HTR-8/SVneo (cell line): Measurements from ENCODE around the gene AREL1.

Experiments used
- DNase-seq: peaks from one replicate; pipeline ENCODE4 v3.0.0; 2011; ENCODE audit warnings: low spot score, mixed read lengths; ENCODE audit not compliant: insufficient read length
- FAIRE-seq: peaks from 2 replicates; lab custom pipeline; 2011; peaks lifted over from hg19 to GRCh38; lab: Jason Lieb, UNC

AREL1 gene

DNA sequence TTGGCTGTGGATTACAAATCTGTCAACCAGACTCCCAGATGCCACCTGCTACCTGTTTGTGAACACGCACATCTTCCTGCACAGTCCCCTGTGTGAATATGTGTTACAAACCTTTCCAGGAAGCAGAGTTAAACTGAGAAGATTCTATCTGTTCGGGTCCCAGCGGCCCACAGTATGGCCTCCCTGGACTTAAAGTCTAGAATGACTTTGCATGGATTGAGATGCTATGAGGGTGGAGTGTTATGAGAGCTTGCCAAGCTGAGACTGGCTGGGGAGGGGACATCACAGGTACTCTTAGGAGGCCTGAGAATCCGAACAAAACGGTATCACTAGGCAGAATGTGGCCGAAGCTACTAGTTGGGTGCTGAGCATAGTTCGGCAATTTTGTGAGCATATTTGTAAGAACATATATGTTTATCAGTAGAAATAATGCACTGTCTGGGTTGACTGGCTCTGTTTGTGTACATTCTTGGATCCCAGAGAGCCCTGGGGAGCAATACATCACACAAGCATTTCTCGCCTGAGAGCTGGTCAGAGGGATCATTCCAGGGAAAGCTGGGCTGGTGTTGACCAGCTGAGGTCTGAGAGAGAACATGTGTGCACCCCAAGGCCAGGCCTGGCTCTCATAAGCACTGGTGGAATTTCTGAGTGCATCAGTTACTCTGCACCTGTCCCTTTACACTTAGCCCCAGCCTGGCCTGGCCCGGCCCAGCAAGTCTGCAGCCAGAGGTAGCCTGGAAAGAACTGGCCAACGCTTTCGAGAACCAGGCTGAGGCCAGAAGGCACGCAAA, 71.1 kb downstream of the AREL1 start:
- FAIRE-seq, result peak; percentile 68
- no peak for DNase-seq

GRCh38 chr14:74638966-74639365, 73.9 kb downstream of the AREL1 start:
- FAIRE-seq (peak; percentile 63), DNase-seq (no peak)

DNA sequence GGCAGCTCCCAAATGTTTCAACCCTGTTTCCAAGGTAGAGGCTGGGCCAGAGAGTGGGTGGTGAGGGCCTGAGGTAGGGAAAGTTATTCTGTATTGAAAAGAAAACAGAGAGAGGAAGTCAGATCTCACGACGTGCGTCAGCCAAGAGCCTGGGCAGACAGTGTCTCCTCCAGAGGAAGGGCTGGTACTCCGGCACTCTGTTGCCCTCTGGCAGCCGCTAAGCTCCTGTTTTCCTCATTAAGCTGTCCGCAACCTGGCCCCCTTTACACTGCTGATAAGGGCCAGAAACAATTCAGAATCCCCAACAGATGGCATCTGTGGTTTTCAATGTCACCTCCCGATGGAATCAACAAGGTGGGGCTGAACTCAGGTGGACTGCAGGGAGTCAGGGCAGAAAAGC, 74.8 kb downstream of the AREL1 start:
- FAIRE-seq (peak; percentile 85), DNase-seq (no peak)

GRCh38 chr14:74637178-74637550, 75.7 kb downstream of the AREL1 start:
- FAIRE-seq, result no peak
- DNase-seq, result no peak

DNA sequence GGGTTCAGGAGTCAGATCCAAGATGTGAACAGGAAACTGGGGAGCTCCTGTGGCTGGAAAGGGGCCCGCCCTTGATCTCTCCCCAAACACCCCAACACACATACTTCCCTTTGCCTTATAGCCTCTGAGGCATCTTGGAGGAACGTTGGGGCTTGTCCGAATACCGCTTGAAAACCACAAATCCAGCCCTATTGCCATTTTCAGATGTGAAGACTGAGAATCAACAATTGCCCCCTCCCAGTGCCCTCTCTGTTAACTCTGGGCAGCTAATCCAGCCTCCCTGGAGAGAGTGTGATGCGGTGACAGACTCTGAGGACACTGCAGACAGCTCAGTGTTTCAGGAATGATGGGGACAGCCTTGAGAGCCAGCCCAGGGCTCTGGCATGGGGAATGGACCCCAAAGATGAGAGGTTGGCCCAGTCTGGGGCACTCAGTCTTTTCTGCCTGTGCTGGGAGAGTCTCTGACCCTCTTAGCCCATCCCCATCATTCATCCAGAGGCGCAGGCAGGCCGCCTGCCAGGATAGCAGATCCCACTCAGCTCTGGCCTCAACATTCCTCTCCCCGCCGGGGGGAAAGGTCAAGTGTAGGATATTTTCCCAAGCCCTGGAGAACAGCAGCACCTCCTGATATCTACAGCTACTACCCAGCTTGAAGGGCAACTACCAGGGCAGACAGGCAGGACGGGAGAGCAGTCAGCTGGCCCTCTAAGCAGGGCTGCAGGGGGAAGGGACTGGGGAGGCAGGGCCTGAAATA, 76.3 kb downstream of the AREL1 start:
- DNase-seq (no peak), FAIRE-seq (peak; percentile 57)

DNA sequence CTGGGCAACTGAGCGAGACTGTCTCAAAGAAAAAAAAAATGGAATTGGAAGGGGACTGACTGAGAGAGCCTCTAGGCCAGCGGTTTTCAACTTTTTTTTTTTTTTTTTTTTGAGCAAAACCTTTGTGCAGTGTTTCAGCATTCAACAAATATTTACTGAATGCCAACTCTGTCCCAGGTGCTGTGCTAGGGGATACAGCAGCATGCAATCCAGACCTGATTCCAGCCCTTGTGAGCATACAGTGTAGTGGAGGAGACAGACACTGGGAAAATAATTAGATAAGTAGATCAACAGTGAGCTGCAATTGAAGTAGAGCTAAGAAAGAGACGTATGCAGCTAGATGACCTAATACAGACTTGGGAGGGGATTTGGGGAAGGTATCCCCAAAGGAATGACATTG, 77.0 kb downstream of the AREL1 start:
- FAIRE-seq (peak; percentile 71), DNase-seq (no peak)

GRCh38 chr14:74634964-74635363, 77.9 kb downstream of the AREL1 start:
- peak; percentile 85 for FAIRE-seq

GRCh38 chr14:74634481-74634880, 78.4 kb downstream of the AREL1 start:
- DNase-seq (no peak), FAIRE-seq (no peak)

More at GRCh38 chr14:74634964-74635363, 77.9 kb downstream of the AREL1 start:
- no peak for DNase-seq

DNA sequence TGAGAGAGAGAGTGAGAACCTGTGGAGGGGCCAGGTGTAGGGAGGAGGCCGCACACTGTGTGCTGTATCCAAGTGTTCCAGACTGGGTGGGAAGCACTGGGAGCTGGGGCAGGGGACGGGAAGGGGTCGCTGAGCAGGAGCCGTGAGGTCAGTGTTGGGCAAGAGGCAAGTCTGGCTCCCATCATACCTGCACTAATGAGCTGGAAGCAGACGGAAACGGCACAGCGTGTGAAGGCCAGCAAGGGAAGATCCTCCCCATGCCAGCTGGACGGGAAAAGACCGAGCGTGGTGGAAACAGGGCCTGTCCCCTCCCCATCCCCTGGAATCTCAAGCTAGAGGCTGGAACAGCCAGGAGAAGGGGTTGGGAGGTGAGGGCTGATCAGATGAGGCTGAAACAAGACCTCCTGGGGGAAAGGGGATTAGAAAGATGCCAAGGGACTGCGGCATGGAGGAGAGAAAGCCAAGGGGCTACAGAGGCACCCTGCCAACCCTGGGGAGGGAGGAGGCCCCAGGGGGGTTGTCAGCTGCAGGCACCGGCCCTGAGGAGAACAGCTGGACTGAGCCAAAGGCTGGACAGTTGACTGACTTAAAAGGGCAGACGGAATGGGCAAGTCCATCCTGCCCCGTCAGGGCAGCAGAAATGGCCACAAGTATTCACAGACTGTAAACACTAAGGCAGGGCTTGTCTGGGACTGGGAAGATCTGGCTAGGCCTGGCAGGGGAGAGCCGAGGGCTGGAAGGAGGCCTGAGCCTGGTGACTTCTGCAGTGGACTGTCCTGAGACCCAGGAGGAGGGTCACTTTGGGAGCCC, 81.8 kb downstream of the AREL1 start:
- FAIRE-seq, result peak; percentile 74
- no peak for DNase-seq

DNA sequence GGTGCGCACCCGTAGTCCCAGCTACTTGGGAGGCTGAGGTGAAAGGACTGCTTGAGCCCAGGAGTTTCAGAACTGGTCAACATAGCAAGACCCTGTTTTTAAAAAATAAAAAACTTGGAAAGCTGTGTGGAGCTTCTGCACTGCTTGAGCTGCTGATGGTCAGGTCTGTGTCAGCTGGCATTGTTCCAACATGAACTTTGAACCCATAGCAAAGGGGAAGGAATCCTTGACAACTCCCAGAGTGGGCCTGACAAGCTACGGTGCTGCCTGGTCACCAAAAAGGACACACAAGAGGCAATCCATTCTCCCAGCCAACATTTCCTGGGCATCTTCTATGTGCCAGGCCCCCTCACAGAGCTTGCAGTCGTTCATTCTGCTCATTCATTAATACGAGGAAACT, 84.5 kb downstream of the AREL1 start:
- no peak for DNase-seq
- FAIRE-seq, result peak; percentile 40

- no peak for DNase-seq
- FAIRE-seq, result no peak
These were observed 85.8 kb downstream of the AREL1 start for GRCh38 chr14:74627076-74627475.

GRCh38 chr14:74622257-74622656, 90.6 kb downstream of the AREL1 start:
- no peak for FAIRE-seq
- DNase-seq, result no peak

DNA sequence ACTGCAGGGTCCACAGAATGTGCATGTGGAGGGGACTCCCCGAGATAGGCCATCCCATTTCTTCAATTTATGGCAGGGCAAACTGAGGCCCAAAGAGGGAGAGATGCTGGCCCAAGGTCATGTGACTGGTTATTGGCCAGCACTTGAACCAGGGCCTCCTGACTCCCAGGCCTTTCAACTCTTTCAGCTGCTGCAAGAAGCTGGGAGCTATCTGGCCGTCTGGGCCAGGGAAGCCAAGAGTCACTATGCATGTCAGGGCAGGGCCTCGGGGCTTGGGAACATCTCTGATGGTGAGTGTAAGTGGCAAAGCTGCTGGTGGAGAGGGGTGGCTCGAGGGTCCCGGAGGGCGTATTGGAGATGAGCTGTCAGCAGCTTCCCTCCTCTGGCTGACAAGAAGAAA, 91.3 kb downstream of the AREL1 start:
- FAIRE-seq (peak; percentile 23), DNase-seq (no peak)

DNA sequence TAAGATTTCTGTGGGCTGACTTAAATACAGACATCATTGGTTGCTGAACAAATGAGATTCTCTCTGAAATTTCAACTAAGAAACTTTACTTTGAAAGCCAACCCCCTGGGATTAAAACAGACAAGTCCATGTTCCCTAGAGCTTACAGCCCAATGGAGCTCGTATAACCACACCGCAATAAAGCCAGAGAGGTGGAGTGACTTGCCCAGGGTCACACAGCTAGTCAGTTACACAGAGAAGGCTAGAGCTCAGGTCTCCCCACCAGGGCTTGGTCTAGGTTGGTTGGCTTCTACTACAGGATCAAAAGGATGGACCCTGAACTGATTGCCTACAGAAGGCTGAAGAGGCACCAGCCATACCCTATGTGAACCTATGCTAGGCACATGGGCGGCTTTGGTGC, 92.0 kb downstream of the AREL1 start:
- DNase-seq, result no peak
- FAIRE-seq, result no peak

- peak; percentile 94 for DNase-seq
These were observed 92.4 kb downstream of the AREL1 start for GRCh38 chr14:74620497-74620921.

DNA sequence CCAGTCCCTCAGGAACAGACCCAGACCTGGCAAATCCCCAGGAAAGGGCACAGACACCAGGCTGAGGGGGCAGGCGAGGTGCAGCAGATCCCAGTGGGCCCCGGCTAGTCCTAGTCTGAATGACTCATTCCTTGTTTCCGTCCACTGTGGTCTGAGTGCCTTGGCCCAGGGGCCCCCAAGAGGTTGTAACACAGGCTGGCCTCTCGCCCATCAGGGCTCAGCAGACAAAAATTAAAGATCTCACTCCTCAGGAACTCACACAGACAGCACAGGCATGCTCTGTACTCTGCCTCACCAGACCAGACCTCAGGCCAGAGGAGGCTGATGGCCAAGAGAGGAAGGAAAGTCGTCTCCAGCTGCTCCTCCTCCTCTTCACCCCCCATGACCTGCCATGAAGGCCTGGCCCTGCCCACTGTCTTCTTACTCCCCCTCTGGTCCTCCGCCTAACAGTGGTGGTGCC, 93.2 kb downstream of the AREL1 start:
- DNase-seq (peak; percentile 98), FAIRE-seq (peak; percentile 99)

More at GRCh38 chr14:74620497-74620921, 92.4 kb downstream of the AREL1 start:
- FAIRE-seq, result no peak

- peak; percentile 81 for FAIRE-seq
- DNase-seq, result no peak
These were observed 94.6 kb downstream of the AREL1 start for GRCh38 chr14:74618078-74618952.

GRCh38 chr14:74616996-74617700, 95.7 kb downstream of the AREL1 start:
- no peak for DNase-seq
- peak; percentile 90 for FAIRE-seq

GRCh38 chr14:74616507-74616906, 96.4 kb downstream of the AREL1 start:
- DNase-seq (peak; percentile 79), FAIRE-seq (peak; percentile 93)
